NT2/D1 (cell line): ENCODE results near the gene CHRNB4.

Source experiments
- DNase-seq: peaks from one replicate; pipeline ENCODE4 v3.0.0-alpha.2; 2011; ENCODE audit warnings: low read depth, low spot score
- H3K27me3 ChIP-seq: 2 replicates; pipeline ENCODE4 v1.6.0; 2011; ENCODE audit warnings: mild to moderate bottlenecking; ENCODE audit not compliant: insufficient read length, insufficient read depth
- H3K36me3 ChIP-seq: 2 replicates; pipeline ENCODE4 v1.6.1; 2011; ENCODE audit warnings: mild to moderate bottlenecking, low read length, mixed read lengths; ENCODE audit not compliant: insufficient read depth, insufficient read length
- H3K4me1 ChIP-seq: 2 replicates; pipeline ENCODE4 v1.5.1; 2011; ENCODE audit not compliant: insufficient read depth, insufficient read length
- H3K4me3 ChIP-seq: 2 replicates; pipeline ENCODE4 v1.5.1; 2011; ENCODE audit warnings: low read depth; ENCODE audit not compliant: insufficient read length
- H3K9ac ChIP-seq: 2 replicates; pipeline ENCODE4 v1.6.0; 2011; ENCODE audit warnings: low read depth; ENCODE audit not compliant: insufficient read length
- H3K9me3 ChIP-seq: 2 replicates; pipeline ENCODE4 v1.5.1; 2011; ENCODE audit warnings: mild to moderate bottlenecking, low read length; ENCODE audit not compliant: insufficient read depth
- SUZ12 ChIP-seq: IDR thresholded peaks from 2 replicates; pipeline ENCODE4 v1.6.1; 2011; ENCODE audit not compliant: insufficient read length, insufficient read depth; ENCODE audit errors: extremely low read depth
- YY1 ChIP-seq: IDR thresholded peaks from 2 replicates; pipeline ENCODE4 v1.6.1; 2011; ENCODE audit not compliant: insufficient read length, insufficient read depth
- ZNF274 ChIP-seq: IDR thresholded peaks from 2 replicates; pipeline ENCODE4 v1.6.1; 2011; ENCODE audit warnings: mild to moderate bottlenecking, low read depth, low read length

Gene CHRNB4

DNA sequence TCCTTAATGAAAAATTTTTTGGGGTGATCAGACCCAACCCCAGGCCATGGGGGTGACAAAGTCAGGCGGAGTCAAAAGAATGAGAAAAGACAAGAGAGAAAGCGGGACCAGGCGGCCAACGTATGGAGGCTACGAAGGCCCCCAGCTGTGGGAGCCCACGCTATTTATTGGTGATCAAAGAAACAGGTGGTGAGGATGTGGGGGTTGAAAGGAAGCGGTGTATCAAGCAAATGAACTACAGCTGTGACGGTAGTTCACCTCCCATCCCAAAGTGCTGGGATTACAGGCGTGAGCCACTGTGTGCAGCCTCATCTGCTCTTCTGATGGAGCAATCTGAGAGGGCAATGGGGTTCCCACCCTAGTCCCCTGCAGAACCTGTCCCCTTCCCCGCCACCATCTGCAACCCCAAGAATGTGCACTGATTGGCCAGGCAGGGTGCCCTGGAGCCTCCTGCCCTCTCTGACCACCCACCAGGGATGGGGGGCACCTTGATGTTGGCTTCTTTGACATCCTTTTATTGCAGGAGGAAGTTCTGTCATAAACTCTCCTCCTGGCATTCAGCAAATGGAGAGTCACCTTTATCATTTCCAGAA is 19.1 kb downstream of the CHRNB4 start:
- DNase-seq: no peak
- H3K36me3 ChIP-seq: no peaks in the 10 kb centered on the region
- H3K27me3 ChIP-seq: peaks cover 35% of the 10 kb centered on the region
- H3K4me3 ChIP-seq: no peak overlapping the region
- peaks cover 5% of the 10 kb centered on the region for H3K4me1 ChIP-seq
- TF ChIP-seq SUZ12 (no peak), ZNF274 (no peak), YY1 (no peak)
- H3K9me3 ChIP-seq: peaks cover 9% of the 10 kb centered on the region; the same call in 1 of the 2 replicates
- H3K9ac ChIP-seq: no peak overlapping the region

DNA sequence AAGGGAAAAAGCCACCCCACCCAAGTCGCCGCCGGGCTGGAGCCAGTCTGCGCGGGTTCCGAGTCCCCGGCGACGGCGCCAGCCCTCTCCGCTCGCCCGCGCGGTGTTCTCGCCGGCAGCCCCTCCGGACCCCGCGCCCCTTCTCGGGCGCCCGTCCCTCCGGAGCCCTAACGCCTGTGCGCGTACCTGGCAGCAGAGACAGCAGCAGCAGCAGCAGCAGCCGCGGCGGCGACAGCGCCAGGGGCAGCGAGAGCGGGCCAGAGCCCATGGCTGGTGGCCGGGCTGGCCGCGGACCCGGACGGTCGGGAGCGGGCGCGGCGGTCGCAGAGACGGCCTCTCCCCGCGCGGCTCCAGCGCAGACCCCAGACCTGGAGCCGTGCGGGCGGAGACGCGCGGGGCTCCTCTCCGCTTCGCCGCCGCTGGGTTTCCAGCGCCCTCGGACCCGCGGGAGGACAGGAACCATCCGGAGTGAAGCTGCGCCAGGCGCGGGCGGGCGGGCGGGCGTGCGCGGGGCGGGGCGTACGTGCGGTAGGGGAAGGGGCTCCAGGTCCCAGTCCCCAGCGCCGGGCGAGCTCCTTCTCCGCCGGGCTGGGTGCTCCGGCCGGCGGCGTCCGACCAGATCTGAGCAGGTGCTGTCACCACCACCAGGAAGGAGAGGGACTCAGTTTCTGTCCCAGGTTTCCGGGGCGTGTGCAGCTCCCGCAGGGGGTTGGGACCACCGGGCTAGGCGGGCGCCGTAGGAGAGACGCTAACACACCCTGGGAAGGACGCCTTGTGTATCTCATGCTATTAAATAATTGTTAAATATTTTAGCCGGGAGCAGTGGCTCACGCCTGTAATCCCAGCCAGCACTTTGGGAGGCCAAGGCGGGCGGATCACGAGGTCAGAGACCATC is 20.2 kb downstream of the CHRNB4 start, which contains the start of gene CHRNA3:
Gene CHRNA3, minus strand, starts transcription at position 470 of the 895 bp plus-strand sequence. Its CDS starts 202 bp downstream, at position 268.
- Histone ChIP-seq H3K9ac (peak within 1 kb of the TSS; percentile 82), H3K4me1 (peaks cover 5% of the 10 kb centered on the region), H3K27me3 (peaks cover 35% of the 10 kb centered on the region), H3K36me3 (no peaks in the 10 kb centered on the region), H3K4me3 (peak within 1 kb of the TSS; percentile 70), H3K9me3 (peaks cover 9% of the 10 kb centered on the region; the same call in 1 of the 2 replicates)
- TF ChIP-seq YY1: no peak
- DNase-seq: no peak

DNA sequence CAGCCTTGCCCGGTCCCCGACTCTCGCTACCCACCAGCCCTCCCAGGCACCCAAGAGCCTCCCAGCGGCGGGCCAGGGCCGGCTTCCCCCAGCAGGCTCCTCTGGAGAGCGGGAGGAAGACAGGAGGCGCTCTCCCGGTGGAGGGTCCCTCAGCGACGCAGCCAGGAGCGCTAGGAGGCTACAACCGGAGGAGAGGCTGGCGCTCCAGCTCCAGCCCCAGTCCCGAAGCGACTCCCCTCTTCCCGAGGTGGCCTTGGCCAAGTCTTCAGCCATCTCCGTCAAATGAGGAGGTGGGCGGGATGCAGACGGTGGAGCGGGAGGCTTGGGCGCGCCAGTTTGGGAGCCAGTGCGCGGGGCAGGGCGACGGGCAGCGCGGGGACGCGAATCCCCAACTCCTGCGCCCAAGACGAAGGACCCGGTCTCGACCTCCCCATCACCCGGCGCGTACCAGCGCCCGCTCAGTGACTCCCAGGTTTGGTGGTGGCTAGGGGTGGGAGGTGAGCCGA is 20.9 kb downstream of the CHRNB4 start:
- Histone ChIP-seq H3K27me3 (peaks cover 35% of the 10 kb centered on the region), H3K9ac (peak overlapping the region; percentile 82), H3K4me1 (peaks cover 5% of the 10 kb centered on the region), H3K36me3 (no peaks in the 10 kb centered on the region), H3K4me3 (peak overlapping the region; percentile 70), H3K9me3 (peaks cover 9% of the 10 kb centered on the region; the same call in 1 of the 2 replicates)
- no peak for TF ChIP-seq SUZ12
- no peak for TF ChIP-seq YY1
- TF ChIP-seq ZNF274: no peak
- DNase-seq: peak; percentile 76

DNA sequence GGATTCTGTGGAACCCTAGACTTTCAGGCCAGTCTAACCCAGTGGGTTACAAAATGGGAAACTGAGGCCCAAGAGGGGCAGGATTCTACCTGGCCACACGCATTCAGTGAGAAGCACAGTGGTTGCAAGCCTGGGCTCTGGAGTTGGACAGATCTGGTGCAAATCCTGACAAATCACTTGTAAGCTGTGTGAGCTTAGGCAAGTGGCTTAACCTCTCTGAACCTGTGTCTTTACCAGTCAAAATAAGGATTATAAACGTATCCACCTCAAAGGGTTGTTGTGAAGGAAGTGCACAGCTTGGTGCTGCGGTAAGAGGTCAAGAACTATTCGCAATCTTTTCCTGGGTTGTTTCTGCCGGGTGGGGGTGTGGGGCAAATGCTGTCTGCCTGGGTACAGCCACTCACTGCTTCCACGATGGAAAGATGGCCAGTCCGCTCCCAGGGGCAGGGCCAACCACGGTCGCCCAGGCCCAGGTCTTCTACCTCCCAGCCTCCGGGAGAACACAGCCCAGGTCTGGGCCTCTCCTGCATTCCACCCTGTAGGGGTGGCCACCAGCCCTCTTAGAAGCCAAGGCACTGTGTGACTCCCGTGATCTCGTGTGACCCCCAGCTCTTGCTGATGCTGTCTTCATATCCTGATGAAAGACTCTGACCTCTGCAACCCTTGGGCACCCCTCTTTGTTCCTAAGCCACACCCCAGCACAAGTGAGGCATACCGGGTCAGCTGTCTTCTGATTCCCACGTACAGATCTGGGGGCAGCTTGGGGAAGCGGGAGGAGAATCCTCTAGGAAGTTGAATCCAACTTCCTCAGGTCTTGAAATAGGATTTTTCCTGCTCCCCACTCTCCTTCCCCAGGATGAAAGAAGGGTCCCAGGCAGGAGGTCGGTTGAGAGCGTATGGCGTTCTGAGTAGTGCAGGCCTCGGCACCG is 21.7 kb downstream of the CHRNB4 start:
- Histone ChIP-seq H3K9ac (peak overlapping the region; percentile 82), H3K9me3 (peaks cover 9% of the 10 kb centered on the region; the same call in 1 of the 2 replicates), H3K4me3 (peak overlapping the region; percentile 70), H3K36me3 (no peaks in the 10 kb centered on the region), H3K27me3 (peaks cover 35% of the 10 kb centered on the region), H3K4me1 (peaks cover 5% of the 10 kb centered on the region)
- TF ChIP-seq ZNF274 (no peak), SUZ12 (no peak), YY1 (no peak)
- DNase-seq: no peak

DNA sequence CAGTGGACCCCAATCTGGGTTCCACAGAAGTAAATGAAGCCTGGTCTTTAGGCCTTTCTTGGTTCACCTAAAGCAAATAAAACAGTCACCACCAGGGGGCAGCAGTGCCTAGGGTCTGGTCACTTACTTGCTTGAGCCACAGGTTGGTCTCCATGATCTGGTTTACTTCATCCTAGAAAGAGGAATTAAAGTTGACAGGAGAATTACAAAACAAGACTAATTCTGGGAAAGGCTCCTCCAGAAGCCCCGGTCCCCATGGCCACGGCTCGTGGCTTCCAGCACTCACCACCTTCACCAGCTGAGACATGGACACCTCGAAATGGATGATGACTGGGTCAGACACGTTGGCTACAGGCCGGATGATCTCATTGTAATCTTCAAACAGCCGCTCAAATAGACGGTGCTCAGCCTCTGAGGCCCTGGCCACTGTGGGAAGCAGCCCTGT is 22.5 kb downstream of the CHRNB4 start:
- Histone ChIP-seq H3K9ac (no peak overlapping the region), H3K9me3 (peaks cover 9% of the 10 kb centered on the region; the same call in 1 of the 2 replicates), H3K4me1 (peaks cover 5% of the 10 kb centered on the region), H3K4me3 (no peak overlapping the region), H3K36me3 (no peaks in the 10 kb centered on the region), H3K27me3 (peaks cover 35% of the 10 kb centered on the region)
- TF ChIP-seq ZNF274 (no peak), SUZ12 (no peak), YY1 (no peak)
- peak; percentile 85 for DNase-seq

DNA sequence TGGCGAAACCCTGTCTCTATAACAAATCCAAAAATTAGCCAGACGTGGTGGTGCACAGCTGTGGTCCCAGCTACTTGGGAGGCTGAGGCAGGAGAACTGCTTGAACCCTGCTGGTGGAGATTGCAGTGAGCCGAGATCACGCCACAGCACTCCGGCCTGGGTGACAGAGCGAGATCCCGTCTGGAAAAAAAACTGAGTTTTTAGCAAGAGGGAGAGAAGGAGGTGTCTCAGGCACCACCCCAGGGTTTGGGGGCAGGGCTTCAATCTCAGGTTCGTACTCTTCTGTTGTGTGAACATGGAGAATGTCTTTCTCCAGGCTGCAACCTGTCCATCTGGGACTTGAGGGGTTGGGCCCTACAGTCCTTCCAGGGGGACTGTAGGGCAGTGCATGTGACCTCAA is 22.9 kb downstream of the CHRNB4 start:
- Histone ChIP-seq H3K4me3 (no peak overlapping the region), H3K27me3 (peaks cover 32% of the 10 kb centered on the region), H3K36me3 (no peaks in the 10 kb centered on the region), H3K4me1 (peaks cover 5% of the 10 kb centered on the region), H3K9me3 (peaks cover 9% of the 10 kb centered on the region; the same call in 1 of the 2 replicates), H3K9ac (no peak overlapping the region)
- no peak for DNase-seq
- TF ChIP-seq SUZ12: no peak
- no peak for TF ChIP-seq YY1
- no peak for TF ChIP-seq ZNF274
